K562 (cell line): Measurements from ENCODE around the gene FFAR1. TPM values are rescaled to one million over a fixed set of nuclear protein-coding genes. Genes with fewer than 3 reads are reported as not detected.
A peak's percentile ranks its signal among the peaks of the same experiment; 100 is the strongest.

Experiments
- CBX3 ChIP-seq, 2 experiments: IDR thresholded peaks; 1 replicate in 1 of 2; 2 replicates in 1 of 2; pipeline ENCODE4 v1.6.1; 2012; ENCODE audit warnings: inconsistent platforms in 2 of 2, low read length in 2 of 2, borderline replicate concordance in 1 of 2, control low read depth in 1 of 2
- E2F3 ChIP-seq: fragments of 250-450 bp; sonication (Bioruptor Pico); IDR thresholded peaks from 2 replicates; pipeline ENCODE4 v1.4.0; 2020; ENCODE audit warnings: mild to moderate bottlenecking
- HCFC1 ChIP-seq: IDR thresholded peaks from 2 replicates; pipeline ENCODE4 v1.6.1; 2012; ENCODE audit warnings: low read depth, low read length, improper control_type of control experiment
- HDAC6 ChIP-seq: IDR thresholded peaks from 2 replicates; pipeline ENCODE4 v1.6.1; 2012; ENCODE audit warnings: low read depth, mild to moderate bottlenecking, control low read depth, inconsistent platforms, low read length, moderate library complexity
- HEY1 ChIP-seq: fragments of 250-450 bp; sonication (Bioruptor Pico); IDR thresholded peaks from 2 replicates; pipeline ENCODE4 v1.5.0; 2020; ENCODE audit warnings: mild to moderate bottlenecking, moderate library complexity, borderline replicate concordance
- ILF3 ChIP-seq: fragments of 450-650 bp; IDR thresholded peaks from 2 replicates; pipeline ENCODE4 v1.6.1; 2018; ENCODE audit warnings: antibody characterized with exemption, mild to moderate bottlenecking, moderate library complexity, borderline replicate concordance
- KDM1A ChIP-seq, 2 experiments: fragments of 450-650 bp; IDR thresholded peaks; 2 replicates each; pipeline ENCODE4 v1.6.1; 2016; ENCODE audit warnings: mild to moderate bottlenecking in 2 of 2
- NFYB ChIP-seq: IDR thresholded peaks from 2 replicates; pipeline ENCODE4 v1.6.1; 2011; ENCODE audit warnings: mild to moderate bottlenecking, moderate library complexity; ENCODE audit not compliant: insufficient read length; ENCODE audit errors: extremely low read depth
- PHF20 ChIP-seq: fragments of 450-650 bp; IDR thresholded peaks from 2 replicates; pipeline ENCODE4 v1.6.1; 2018; ENCODE audit not compliant: partially characterized antibody
- SMC3 ChIP-seq: conservative IDR thresholded peaks from 2 replicates; pipeline ENCODE4 v1.6.1; 2011; ENCODE audit warnings: low read depth, low read length, improper control_type of control experiment; ENCODE audit not compliant: insufficient read depth
- TAL1 ChIP-seq: fragments of 450-650 bp; IDR thresholded peaks from 2 replicates; pipeline ENCODE4 v1.6.1; 2016; ENCODE audit warnings: mild to moderate bottlenecking
- TRIM28 ChIP-seq: fragments of 450-650 bp; IDR thresholded peaks from 2 replicates; pipeline ENCODE4 v1.6.1; 2017
- XRCC4 ChIP-seq: IDR thresholded peaks from one replicate; pipeline ENCODE4 v1.6.1; 2011; ENCODE audit not compliant: insufficient read depth, insufficient read length; ENCODE audit errors: extremely low read depth
- ZNF133 ChIP-seq: fragments of 250-450 bp; sonication (Bioruptor Pico); IDR thresholded peaks from 2 replicates; pipeline ENCODE4 v1.4.0; 2020; ENCODE audit warnings: mild to moderate bottlenecking
- ZNF146 ChIP-seq: IDR thresholded peaks from one replicate; pipeline ENCODE4 v1.6.1; 2018; ENCODE audit warnings: missing compliant biosample characterization; ENCODE audit not compliant: unreplicated experiment
- ZNF316 ChIP-seq: fragments of 450-650 bp; IDR thresholded peaks from 2 replicates; pipeline ENCODE4 v1.6.1; 2016
- ZNF507 ChIP-seq: conservative IDR thresholded peaks from 2 replicates; pipeline ENCODE4 v1.6.1; 2017; ENCODE audit warnings: missing genetic modification characterization, missing compliant biosample characterization
- ZNF584 ChIP-seq: fragments of 200-800 bp; sonication (Bioruptor generic); IDR thresholded peaks from 2 replicates; pipeline ENCODE4 v1.6.1; 2016; ENCODE audit warnings: low read depth, mild to moderate bottlenecking, missing genetic modification characterization, missing compliant biosample characterization
- ZNF589 ChIP-seq: fragments of 200-800 bp; sonication (Bioruptor generic); IDR thresholded peaks from 2 replicates; pipeline ENCODE4 v1.6.1; 2016; ENCODE audit warnings: low read depth, missing genetic modification characterization, missing compliant biosample characterization
- polyA plus RNA-seq, 8 experiments: library from polyadenylated mRNA; depleted of rRNA in 4 of 8; stranded (reverse) in 5 of 8; unstranded in 3 of 8; fragments of >200 nt; fragmentation: Nextera tagmentation in 2 of 8; fragmentation: Illumina TruSeq in 1 of 8; extraction: Ambion mirVana in 2 of 8; extraction: Trizol in 1 of 8; gene quantifications; 2 replicates each; pipeline versions ENCODE4 v1.2.1 to v1.2.3, GENCODE V29; 2011 to 2014; ENCODE audit warnings: inconsistent platforms in 1 of 8, missing spikeins in 1 of 8
- total RNA-seq, 7 experiments: library from RNA; depleted of rRNA in 6 of 7; stranded (reverse); fragments of >200 nt in 6 of 7; fragmentation: Illumina TruSeq in 2 of 7; extraction: Trizol in 2 of 7; gene quantifications; 2 replicates each; pipeline versions ENCODE4 v1.2.1 to v1.2.3, GENCODE V29; 2011 to 2021; ENCODE audit warnings: low replicate concordance in 1 of 7
- TF ChIP-seq, protein P1 (sequence below): IDR thresholded peaks from 2 replicates; pipeline ENCODE4 v1.6.1; 2011; ENCODE audit warnings: borderline replicate concordance, low read depth, mild to moderate bottlenecking, moderate library complexity, low read length; ENCODE audit not compliant: insufficient read depth, poor library complexity, severe bottlenecking
- TF ChIP-seq, protein P2 (sequence below): IDR thresholded peaks from 3 replicates; pipeline ENCODE4 v1.6.1; 2011; ENCODE audit warnings: borderline replicate concordance, mild to moderate bottlenecking, moderate library complexity; ENCODE audit not compliant: insufficient read length; ENCODE audit errors: extremely low read depth
- TF ChIP-seq, protein P3 (sequence below), 2 experiments: fragments of 450-650 bp in 1 of 2; IDR thresholded peaks; 2 replicates each; pipeline ENCODE4 v1.6.1; 2011 to 2017; ENCODE audit warnings: low read depth in 2 of 2, antibody characterized with exemption in 1 of 2, borderline replicate concordance in 1 of 2, low read length in 1 of 2, mild to moderate bottlenecking in 1 of 2, mixed read lengths in 1 of 2; ENCODE audit not compliant: control insufficient read depth in 1 of 2

The FFAR1 gene
- total and polyA plus RNA-seq, 9 of the 15 experiments (the other 6 are each of a cell fraction or from before 2014, with no cell fraction given) = not detected

DNA sequence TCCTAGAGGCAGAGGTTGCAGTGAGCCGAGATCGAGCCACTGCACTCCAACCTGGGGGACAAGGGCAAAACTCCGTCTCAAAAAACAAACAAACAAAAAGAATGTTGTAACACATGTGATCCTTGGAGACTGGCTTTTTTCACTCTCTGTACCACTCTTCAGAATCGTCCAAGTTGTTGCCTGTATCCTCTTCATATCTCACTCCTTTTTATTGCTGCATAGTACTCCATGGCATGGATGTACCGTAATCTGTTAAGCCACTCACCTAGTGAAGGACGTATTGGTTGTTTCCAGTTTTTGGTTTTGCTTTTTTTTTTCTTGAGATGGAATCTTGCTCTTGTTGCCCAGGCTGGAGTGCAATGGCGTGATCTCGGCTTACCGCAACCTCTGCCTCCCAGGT, 25.7 kb upstream of the FFAR1 start (continued):
- TF ChIP-seq ILF3 (no peak), E2F3 (CRISPR knock-in tag) (no peak), ZNF584 (CRISPR knock-in tag) (no peak), ZNF146 (peak; percentile 99), HCFC1 (no peak), PHF20 (peak; percentile 37), ZNF507 (tag) (no peak), ZNF133 (CRISPR knock-in tag) (no peak), HDAC6 (no peak), ZNF316 (no peak), HEY1 (CRISPR knock-in tag) (no peak), ZNF589 (CRISPR knock-in tag) (no peak), SMC3 (no peak), KDM1A (IDR thresholded peaks at IDR 0.05) (peak; percentile 34 to 59; a peak in 3 of 4 replicates), NFYB (no peak), TAL1 (no peak), XRCC4 (no peak), TRIM28 (peak; percentile 61; the same call in 1 of the 2 replicates), CBX3 (IDR thresholded peaks at IDR 0.05; ENCODE audit: borderline replicate concordance in 1 of 2, low read length in 2 of 2) (0 out of 3 replicates have a peak, but pooled peaks of 1 of the 2 experiments have one; percentile 16)
- TF ChIP-seq, protein P1, sequence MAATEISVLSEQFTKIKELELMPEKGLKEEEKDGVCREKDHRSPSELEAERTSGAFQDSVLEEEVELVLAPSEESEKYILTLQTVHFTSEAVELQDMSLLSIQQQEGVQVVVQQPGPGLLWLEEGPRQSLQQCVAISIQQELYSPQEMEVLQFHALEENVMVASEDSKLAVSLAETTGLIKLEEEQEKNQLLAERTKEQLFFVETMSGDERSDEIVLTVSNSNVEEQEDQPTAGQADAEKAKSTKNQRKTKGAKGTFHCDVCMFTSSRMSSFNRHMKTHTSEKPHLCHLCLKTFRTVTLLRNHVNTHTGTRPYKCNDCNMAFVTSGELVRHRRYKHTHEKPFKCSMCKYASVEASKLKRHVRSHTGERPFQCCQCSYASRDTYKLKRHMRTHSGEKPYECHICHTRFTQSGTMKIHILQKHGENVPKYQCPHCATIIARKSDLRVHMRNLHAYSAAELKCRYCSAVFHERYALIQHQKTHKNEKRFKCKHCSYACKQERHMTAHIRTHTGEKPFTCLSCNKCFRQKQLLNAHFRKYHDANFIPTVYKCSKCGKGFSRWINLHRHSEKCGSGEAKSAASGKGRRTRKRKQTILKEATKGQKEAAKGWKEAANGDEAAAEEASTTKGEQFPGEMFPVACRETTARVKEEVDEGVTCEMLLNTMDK = no peak
- TF ChIP-seq, protein P2, sequence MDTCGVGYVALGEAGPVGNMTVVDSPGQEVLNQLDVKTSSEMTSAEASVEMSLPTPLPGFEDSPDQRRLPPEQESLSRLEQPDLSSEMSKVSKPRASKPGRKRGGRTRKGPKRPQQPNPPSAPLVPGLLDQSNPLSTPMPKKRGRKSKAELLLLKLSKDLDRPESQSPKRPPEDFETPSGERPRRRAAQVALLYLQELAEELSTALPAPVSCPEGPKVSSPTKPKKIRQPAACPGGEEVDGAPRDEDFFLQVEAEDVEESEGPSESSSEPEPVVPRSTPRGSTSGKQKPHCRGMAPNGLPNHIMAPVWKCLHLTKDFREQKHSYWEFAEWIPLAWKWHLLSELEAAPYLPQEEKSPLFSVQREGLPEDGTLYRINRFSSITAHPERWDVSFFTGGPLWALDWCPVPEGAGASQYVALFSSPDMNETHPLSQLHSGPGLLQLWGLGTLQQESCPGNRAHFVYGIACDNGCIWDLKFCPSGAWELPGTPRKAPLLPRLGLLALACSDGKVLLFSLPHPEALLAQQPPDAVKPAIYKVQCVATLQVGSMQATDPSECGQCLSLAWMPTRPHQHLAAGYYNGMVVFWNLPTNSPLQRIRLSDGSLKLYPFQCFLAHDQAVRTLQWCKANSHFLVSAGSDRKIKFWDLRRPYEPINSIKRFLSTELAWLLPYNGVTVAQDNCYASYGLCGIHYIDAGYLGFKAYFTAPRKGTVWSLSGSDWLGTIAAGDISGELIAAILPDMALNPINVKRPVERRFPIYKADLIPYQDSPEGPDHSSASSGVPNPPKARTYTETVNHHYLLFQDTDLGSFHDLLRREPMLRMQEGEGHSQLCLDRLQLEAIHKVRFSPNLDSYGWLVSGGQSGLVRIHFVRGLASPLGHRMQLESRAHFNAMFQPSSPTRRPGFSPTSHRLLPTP = no peak
- TF ChIP-seq, protein P3, sequence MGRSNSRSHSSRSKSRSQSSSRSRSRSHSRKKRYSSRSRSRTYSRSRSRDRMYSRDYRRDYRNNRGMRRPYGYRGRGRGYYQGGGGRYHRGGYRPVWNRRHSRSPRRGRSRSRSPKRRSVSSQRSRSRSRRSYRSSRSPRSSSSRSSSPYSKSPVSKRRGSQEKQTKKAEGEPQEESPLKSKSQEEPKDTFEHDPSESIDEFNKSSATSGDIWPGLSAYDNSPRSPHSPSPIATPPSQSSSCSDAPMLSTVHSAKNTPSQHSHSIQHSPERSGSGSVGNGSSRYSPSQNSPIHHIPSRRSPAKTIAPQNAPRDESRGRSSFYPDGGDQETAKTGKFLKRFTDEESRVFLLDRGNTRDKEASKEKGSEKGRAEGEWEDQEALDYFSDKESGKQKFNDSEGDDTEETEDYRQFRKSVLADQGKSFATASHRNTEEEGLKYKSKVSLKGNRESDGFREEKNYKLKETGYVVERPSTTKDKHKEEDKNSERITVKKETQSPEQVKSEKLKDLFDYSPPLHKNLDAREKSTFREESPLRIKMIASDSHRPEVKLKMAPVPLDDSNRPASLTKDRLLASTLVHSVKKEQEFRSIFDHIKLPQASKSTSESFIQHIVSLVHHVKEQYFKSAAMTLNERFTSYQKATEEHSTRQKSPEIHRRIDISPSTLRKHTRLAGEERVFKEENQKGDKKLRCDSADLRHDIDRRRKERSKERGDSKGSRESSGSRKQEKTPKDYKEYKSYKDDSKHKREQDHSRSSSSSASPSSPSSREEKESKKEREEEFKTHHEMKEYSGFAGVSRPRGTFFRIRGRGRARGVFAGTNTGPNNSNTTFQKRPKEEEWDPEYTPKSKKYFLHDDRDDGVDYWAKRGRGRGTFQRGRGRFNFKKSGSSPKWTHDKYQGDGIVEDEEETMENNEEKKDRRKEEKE (IDR thresholded peaks at IDR 0.05; ENCODE audit: borderline replicate concordance in 1 of 2, control insufficient read depth in 1 of 2, low read depth in 2 of 2, low read length in 1 of 2) = no peak
